Type B pancreatic cell (in vitro differentiated cells): ENCODE data around the gene ORM2. TPM values are rescaled to one million over a fixed set of nuclear protein-coding genes. Genes with fewer than 3 reads are reported as not detected.

Experiments used
- DNase-seq: peaks from one replicate; pipeline ENCODE4 v3.0.0; 2021; ENCODE audit warnings: mixed read lengths; ENCODE audit not compliant: unreplicated experiment; ENCODE audit errors: extremely low spot score
- H3K27ac Mint-ChIP-seq: 2 replicates; pipeline ENCODE4 v1.8.0; 2021; ENCODE audit warnings: mild to moderate bottlenecking, mixed read lengths
- H3K27me3 Mint-ChIP-seq: 2 replicates; pipeline ENCODE4 v1.8.0; 2021; ENCODE audit warnings: mixed read lengths
- H3K36me3 Mint-ChIP-seq: 2 replicates; pipeline ENCODE4 v1.8.0; 2021; ENCODE audit warnings: mixed read lengths
- H3K4me1 Mint-ChIP-seq: one replicate; pipeline ENCODE4 v1.8.0; 2021; ENCODE audit warnings: mixed read lengths; ENCODE audit not compliant: unreplicated experiment
- H3K4me3 Mint-ChIP-seq: 2 replicates; pipeline ENCODE4 v1.8.0; 2021; ENCODE audit warnings: mild to moderate bottlenecking, mixed read lengths
- H3K9me3 Mint-ChIP-seq: 2 replicates; pipeline ENCODE4 v1.8.0; 2021; ENCODE audit warnings: mixed read lengths
- CTCF ChIP-seq: fragments of 200-600 bp; sonication (generic); conservative IDR thresholded peaks from 2 replicates; pipeline ENCODE4 v1.5.0; 2021; ENCODE audit warnings: antibody characterized with exemption, mild to moderate bottlenecking
- total RNA-seq: library from RNA; stranded (reverse); gene quantifications from 2 replicates; pipeline ENCODE4 v1.2.1, GENCODE V29; 2021; ENCODE audit warnings: low replicate concordance

The ORM2 gene
- total RNA-seq, 1 donor from 2014 or later: not detected

DNA sequence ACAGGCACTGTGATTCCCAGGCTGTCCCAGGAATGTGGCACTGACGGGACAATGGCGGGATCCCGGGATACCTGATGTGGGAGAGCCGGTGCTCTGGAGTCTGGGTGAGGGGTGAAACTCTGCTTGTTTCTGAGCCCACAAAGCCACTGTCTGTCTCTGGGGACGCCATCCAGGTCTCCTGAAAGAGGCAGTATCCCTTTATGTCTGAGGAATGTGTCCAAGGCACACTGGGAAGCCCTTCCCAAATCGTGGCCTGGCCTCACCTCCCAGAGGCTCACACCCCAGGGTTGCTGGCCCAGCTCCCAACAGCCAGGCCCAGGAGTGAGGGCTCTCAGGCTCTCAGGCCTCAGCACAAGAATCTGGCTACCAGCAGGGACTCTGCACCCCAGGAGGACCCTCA, 27.1 kb downstream of the ORM2 start:
- Mint-ChIP-seq H3K27ac (no peak overlapping the region), H3K4me1 (no peaks in the 10 kb centered on the region), H3K4me3 (no peak overlapping the region), H3K9me3 (no peaks in the 10 kb centered on the region), H3K36me3 (peaks cover 14% of the 10 kb centered on the region), H3K27me3 (no peaks in the 10 kb centered on the region)
- no peak for DNase-seq
- TF ChIP-seq CTCF: no peak

DNA sequence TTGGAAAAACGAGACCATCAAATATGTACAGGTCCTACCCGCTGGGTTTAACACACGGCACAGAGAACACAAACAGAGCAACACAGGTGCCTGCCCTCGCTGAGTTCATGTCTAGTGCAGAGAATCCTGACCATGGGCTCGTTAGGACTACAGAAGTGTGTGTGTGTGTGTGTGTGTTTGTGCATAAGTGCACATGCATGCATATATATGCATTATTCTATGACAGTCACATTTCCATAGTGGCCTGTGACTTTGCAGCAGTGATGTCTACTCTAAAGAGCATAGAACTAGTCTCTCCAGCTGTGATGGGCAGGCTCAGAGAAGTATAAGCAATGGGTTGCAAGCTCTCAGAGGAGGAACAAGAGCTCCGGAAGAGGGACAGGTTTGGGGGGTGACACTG, 27.7 kb downstream of the ORM2 start:
- Mint-ChIP-seq H3K4me1 (no peaks in the 10 kb centered on the region), H3K27me3 (no peaks in the 10 kb centered on the region), H3K27ac (no peak overlapping the region), H3K4me3 (no peak overlapping the region), H3K9me3 (no peaks in the 10 kb centered on the region), H3K36me3 (peaks cover 14% of the 10 kb centered on the region)
- no peak for DNase-seq
- TF ChIP-seq CTCF: no peak

DNA sequence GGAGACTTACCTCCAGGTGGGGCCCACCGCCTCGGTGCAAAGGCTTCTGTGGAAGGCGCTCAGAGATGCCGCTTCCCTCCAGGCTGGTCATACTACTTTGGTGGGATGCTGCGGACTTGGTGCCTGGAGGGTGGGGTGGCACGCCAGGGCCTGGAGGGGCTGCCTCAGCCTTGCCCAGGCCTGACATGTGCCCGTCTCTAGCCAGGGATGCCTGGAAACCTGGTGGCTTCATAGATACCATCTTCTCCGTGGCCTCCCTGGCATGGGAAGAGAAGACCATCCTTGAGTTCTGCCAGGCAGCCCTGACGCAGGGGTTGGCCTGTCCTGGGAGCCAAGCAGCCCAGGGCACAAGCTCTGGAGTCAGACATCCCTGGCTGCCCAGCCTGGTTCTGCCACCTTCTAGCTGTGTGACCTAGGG, 28.3 kb downstream of the ORM2 start:
- H3K27me3 Mint-ChIP-seq: no peaks in the 10 kb centered on the region

GRCh38 chr9:114359801-114360200, 30.1 kb downstream of the ORM2 start:
- no peaks in the 10 kb centered on the region for H3K4me1 Mint-ChIP-seq
- peaks cover 16% of the 10 kb centered on the region for H3K36me3 Mint-ChIP-seq
- no peak for DNase-seq
- no peak overlapping the region for H3K27ac Mint-ChIP-seq
- no peak for TF ChIP-seq CTCF
- H3K4me3 Mint-ChIP-seq: no peak overlapping the region
- no peaks in the 10 kb centered on the region for H3K9me3 Mint-ChIP-seq
- H3K27me3 Mint-ChIP-seq: no peaks in the 10 kb centered on the region

More for the DNA sequence above, 28.3 kb downstream of the ORM2 start:
- DNase-seq: no peak
- H3K4me1 Mint-ChIP-seq: no peaks in the 10 kb centered on the region
- no peak overlapping the region for H3K27ac Mint-ChIP-seq
- H3K4me3 Mint-ChIP-seq: no peak overlapping the region
- peaks cover 14% of the 10 kb centered on the region for H3K36me3 Mint-ChIP-seq
- H3K9me3 Mint-ChIP-seq: no peaks in the 10 kb centered on the region
- no peak for TF ChIP-seq CTCF

DNA sequence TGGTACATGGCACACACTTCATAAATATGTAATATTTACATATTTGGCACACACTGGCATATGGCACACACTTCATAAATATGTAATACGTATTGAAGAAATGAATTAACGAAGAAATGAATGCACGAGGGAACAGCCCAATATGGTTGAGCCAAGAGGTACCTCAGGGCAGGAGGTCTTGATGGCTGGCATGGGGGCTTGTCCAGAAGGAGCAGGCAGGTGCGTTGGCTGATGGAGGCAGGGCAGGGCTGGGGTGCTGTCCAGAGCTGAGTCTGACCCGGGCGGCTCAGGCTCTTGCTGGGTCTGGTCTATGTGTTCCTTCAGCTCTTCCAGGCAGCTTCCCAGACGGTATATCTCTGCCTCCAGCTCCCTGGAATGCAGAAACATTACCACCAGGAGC, 31.9 kb downstream of the ORM2 start:
- Mint-ChIP-seq H3K4me1 (no peaks in the 10 kb centered on the region), H3K4me3 (no peak overlapping the region), H3K27me3 (no peaks in the 10 kb centered on the region), H3K36me3 (peaks cover 18% of the 10 kb centered on the region), H3K9me3 (no peaks in the 10 kb centered on the region), H3K27ac (no peak overlapping the region)
- no peak for TF ChIP-seq CTCF
- DNase-seq: no peak

DNA sequence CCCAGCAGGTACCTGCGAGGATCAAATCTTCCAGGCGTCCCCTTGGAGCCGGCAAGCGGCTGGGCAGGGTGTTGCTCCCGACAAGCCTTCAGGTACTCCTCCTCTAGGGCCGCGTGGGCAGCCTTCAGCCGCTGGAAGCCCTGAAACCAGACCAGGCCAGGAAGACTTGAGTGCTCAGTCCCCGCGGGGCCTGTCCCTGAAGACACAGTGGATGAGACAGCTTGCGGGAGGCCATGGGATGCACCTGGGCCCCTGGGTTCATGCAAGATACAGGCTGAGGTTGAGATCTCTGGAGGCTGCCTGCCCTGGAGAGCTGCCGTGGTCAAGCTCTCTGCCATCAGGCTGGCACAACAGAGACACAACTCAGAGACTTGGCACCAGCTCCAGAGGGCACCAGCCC, 32.7 kb downstream of the ORM2 start:
- Mint-ChIP-seq H3K27me3 (no peaks in the 10 kb centered on the region), H3K4me3 (no peak overlapping the region), H3K36me3 (peaks cover 18% of the 10 kb centered on the region), H3K4me1 (no peaks in the 10 kb centered on the region), H3K9me3 (no peaks in the 10 kb centered on the region), H3K27ac (no peak overlapping the region)
- TF ChIP-seq CTCF: no peak
- no peak for DNase-seq
